SK-N-SH (cell line): ENCODE measurements around the gene MYH6. TPM values are rescaled to one million over a fixed set of nuclear protein-coding genes. Genes with fewer than 3 reads are reported as not detected.

Source experiments
- CTCF ChIA-PET: fragments of 300-600, 350-600 bp; formaldehyde crosslinking; extraction: SDS; loops from one replicate; lab custom pipeline; 2021; lab: Yijun Ruan, JAX
- POLR2A ChIA-PET: fragments of 350-600 bp; sonication (Branson Sonifier 250); formaldehyde crosslinking; extraction: SDS; loops from one replicate; lab custom pipeline; 2020; ENCODE audit warnings: antibody characterized with exemption, inconsistent platforms; lab: Yijun Ruan, JAX
- DNase-seq: peaks from one replicate; pipeline ENCODE4 v3.0.0; 2012
- H2AFZ ChIP-seq: fragments of 200-600 bp; sonication (generic); 2 replicates; pipeline ENCODE4 v1.8.1; 2016; ENCODE audit warnings: antibody characterized with exemption, mild to moderate bottlenecking, low read depth
- H3F3A ChIP-seq: fragments of 200-600 bp; sonication (generic); replicated peaks from 2 replicates; pipeline ENCODE3; 2016; ENCODE audit warnings: antibody characterized with exemption, mild to moderate bottlenecking; ENCODE audit not compliant: insufficient read depth
- H3K27ac ChIP-seq, 2 experiments: fragments of 200-500 bp in 1 of 2; fragments of 200-600 bp in 1 of 2; sonication (Bioruptor generic) in 1 of 2; sonication (generic), shearing (Covaris generic) in 1 of 2; 2 replicates each; pipeline versions ENCODE4 v1.5.1 to v1.6.1; 2014 to 2016; ENCODE audit warnings: low read depth in 2 of 2, inconsistent platforms in 1 of 2, low read length in 1 of 2, mild to moderate bottlenecking in 1 of 2, mixed read lengths in 1 of 2
- H3K27me3 ChIP-seq: fragments of 200-600 bp; sonication (generic), shearing (Covaris generic); 2 replicates; pipeline ENCODE4 v1.6.1; 2016; ENCODE audit warnings: mixed run types; ENCODE audit not compliant: insufficient read depth
- H3K36me3 ChIP-seq, 2 experiments: fragments of 200-500 bp in 1 of 2; fragments of 200-600 bp in 1 of 2; sonication (Bioruptor generic) in 1 of 2; sonication (generic) in 1 of 2; replicated peaks in 1 of 2; 2 replicates each; pipeline versions ENCODE3 to v1.5.1; 2014 to 2016; ENCODE audit warnings: low read length in 1 of 2, mild to moderate bottlenecking in 1 of 2; ENCODE audit not compliant: insufficient read depth in 2 of 2, control insufficient read depth in 1 of 2
- H3K4me1 ChIP-seq, 2 experiments: fragments of 200-500 bp in 1 of 2; fragments of 200-600 bp in 1 of 2; sonication (Bioruptor generic) in 1 of 2; sonication (generic), shearing (Covaris generic) in 1 of 2; 2 replicates each; pipeline versions ENCODE4 v1.5.1 to v1.6.1; 2014 to 2016; ENCODE audit warnings: low read depth in 1 of 2, low read length in 1 of 2, mixed run types in 1 of 2; ENCODE audit not compliant: insufficient read depth in 2 of 2, control insufficient read depth in 1 of 2
- H3K4me2 ChIP-seq: fragments of 200-600 bp; sonication (generic), shearing (Covaris generic); 2 replicates; pipeline ENCODE4 v1.6.1; 2017; ENCODE audit warnings: mixed run types
- H3K4me3 ChIP-seq, 2 experiments: fragments of 200-500 bp in 1 of 2; fragments of 200-600 bp in 1 of 2; sonication (Bioruptor generic) in 1 of 2; sonication (generic), shearing (Covaris generic) in 1 of 2; 2 replicates each; pipeline versions ENCODE4 v1.5.1 to v1.8.1; 2014 to 2016; ENCODE audit warnings: low read depth in 2 of 2, inconsistent platforms in 1 of 2, low read length in 1 of 2, mild to moderate bottlenecking in 1 of 2, mixed read lengths in 1 of 2, moderate library complexity in 1 of 2
- H3K79me2 ChIP-seq: fragments of 200-600 bp; sonication (generic); 2 replicates; pipeline ENCODE4 v1.8.1; 2017; ENCODE audit warnings: mild to moderate bottlenecking; ENCODE audit not compliant: insufficient read depth
- H3K9ac ChIP-seq: fragments of 200-600 bp; sonication (generic); 2 replicates; pipeline ENCODE4 v1.6.1; 2017; ENCODE audit warnings: mixed run types
- H3K9me2 ChIP-seq: fragments of 200-600 bp; sonication (generic); 2 replicates; pipeline ENCODE4 v1.6.1; 2017; ENCODE audit warnings: mixed run types
- H3K9me3 ChIP-seq: fragments of 200-600 bp; sonication (generic); 2 replicates; pipeline ENCODE4 v1.6.1; 2017; ENCODE audit warnings: mixed run types, mild to moderate bottlenecking, moderate library complexity
- H4K20me1 ChIP-seq: fragments of 200-600 bp; sonication (generic); 2 replicates; pipeline ENCODE4 v1.6.1; 2017; ENCODE audit warnings: mild to moderate bottlenecking, mixed run types; ENCODE audit not compliant: insufficient read depth
- CHD2 ChIP-seq: fragments of 150-350 bp; IDR thresholded peaks from 2 replicates; pipeline ENCODE4 v1.6.1; 2018; ENCODE audit warnings: low read length; ENCODE audit not compliant: partially characterized antibody
- ELF1 ChIP-seq: IDR thresholded peaks from 2 replicates; pipeline ENCODE4 v1.4.0; 2012
- EP300 ChIP-seq, 2 experiments: IDR thresholded peaks; 2 replicates each; pipeline versions ENCODE4 v1.4.0 to v1.6.1; 2012; ENCODE audit warnings: borderline replicate concordance in 1 of 2, low read depth in 1 of 2, low read length in 1 of 2
- EZH2phosphoT487 ChIP-seq: fragments of 200-600 bp; sonication (generic); IDR thresholded peaks from 2 replicates; pipeline ENCODE4 v1.6.1; 2017; ENCODE audit warnings: low read depth, mixed run types, mild to moderate bottlenecking, antibody characterized with exemption, moderate library complexity, borderline replicate concordance
- FOSL2 ChIP-seq: IDR thresholded peaks from 2 replicates; pipeline ENCODE4 v1.4.0; 2012; ENCODE audit warnings: low read depth, mild to moderate bottlenecking, moderate library complexity, borderline replicate concordance
- FOXJ3 ChIP-seq: sonication (generic); formaldehyde crosslinking; IDR thresholded peaks from 2 replicates; pipeline ENCODE4 v1.5.1; 2020; ENCODE audit warnings: mild to moderate bottlenecking, missing genetic modification reagents
- IRF3 ChIP-seq: fragments of 150-350 bp; IDR thresholded peaks from 2 replicates; pipeline ENCODE4 v1.6.1; 2016; ENCODE audit warnings: mild to moderate bottlenecking, low read depth, low read length
- JUND ChIP-seq: IDR thresholded peaks from 2 replicates; pipeline ENCODE4 v1.4.0; 2012
- NFIC ChIP-seq: IDR thresholded peaks from 2 replicates; pipeline ENCODE4 v1.4.0; 2012; ENCODE audit warnings: borderline replicate concordance
- RFX5 ChIP-seq: IDR thresholded peaks from 2 replicates; pipeline ENCODE4 v1.6.1; 2012; ENCODE audit warnings: mild to moderate bottlenecking, improper control_type of control experiment, low read length
- SIN3A ChIP-seq: IDR thresholded peaks from 2 replicates; pipeline ENCODE4 v1.6.1; 2012; ENCODE audit warnings: low read depth, mild to moderate bottlenecking, low read length, moderate library complexity, borderline replicate concordance
- TAF1 ChIP-seq: IDR thresholded peaks from 2 replicates; pipeline ENCODE4 v1.6.1; 2012; ENCODE audit warnings: low read depth, mild to moderate bottlenecking, low read length, moderate library complexity, borderline replicate concordance
- TCF12 ChIP-seq: IDR thresholded peaks from 2 replicates; pipeline ENCODE4 v1.4.0; 2012
- USF1 ChIP-seq: IDR thresholded peaks from 2 replicates; pipeline ENCODE4 v1.4.0; 2012; ENCODE audit warnings: low read depth, borderline replicate concordance
- YY1 ChIP-seq: IDR thresholded peaks from 2 replicates; pipeline ENCODE4 v1.4.0; 2012; ENCODE audit warnings: low read depth, mild to moderate bottlenecking
- WGBS: methylation state at CpG from one replicate; pipeline ENCODE4 v1.1.6; 2017; ENCODE audit warnings: low lambda C conversion rate; 5-methylcytosine and 5-hydroxymethylcytosine counted together
- polyA plus RNA-seq, 3 experiments: library from polyadenylated mRNA; depleted of rRNA; stranded (reverse); fragments of >200 nt; gene quantifications; 2 replicates each; pipeline ENCODE4 v1.2.3, GENCODE V29; 2012

MYH6 gene
- polyA plus RNA-seq, 1 of the 3 experiments (the other 2 are of a cell fraction): not detected

- H3K9me3 ChIP-seq: no peaks in the 10 kb centered on the region
- H3K4me1 ChIP-seq: no peaks in the 10 kb centered on the region
- WGBS: 15% methylated on average over 4 of the region's 4 CpGs
- TF ChIP-seq JUND (no peak), RFX5 (no peak), USF1 (no peak), YY1 (no peak), EP300 (IDR thresholded peaks at IDR 0.05; ENCODE audit: borderline replicate concordance in 1 of 2, low read depth in 1 of 2, low read length in 1 of 2) (no peak), TAF1 (no peak), FOSL2 (no peak), NFIC (no peak), FOXJ3 (CRISPR knock-in tag) (no peak), EZH2phosphoT487 (no peak), CHD2 (no peak), IRF3 (no peak), TCF12 (no peak), SIN3A (no peak)
- no peaks in the 10 kb centered on the region for H3K9me2 ChIP-seq
- no peaks in the 10 kb centered on the region for H3F3A ChIP-seq
- H4K20me1 ChIP-seq: no peaks in the 10 kb centered on the region
- H3K27ac ChIP-seq: no peak overlapping the region
- ChIA-PET CTCF (interaction anchor here (1.0 to 1.5 kb wide), 2 partner anchors 25 to 32 kb away, joined by 3 to 4 read pairs; no protein-coding TSS in a partner anchor), POLR2A (no interaction called here)
- H3K4me3 ChIP-seq: no peak overlapping the region
- H3K27me3 ChIP-seq: peaks cover 14% of the 10 kb centered on the region
- H3K79me2 ChIP-seq: no peaks in the 10 kb centered on the region
- no peak overlapping the region for H3K4me2 ChIP-seq
- H2AFZ ChIP-seq: no peak overlapping the region
- H3K36me3 ChIP-seq: no peaks in the 10 kb centered on the region
- DNase-seq: no peak
- no peak overlapping the region for H3K9ac ChIP-seq
These were observed 37.7 kb upstream of the MYH6 start for GRCh38 chr14:23445773-23446172.

GRCh38 chr14:23444314-23444713 is 36.2 kb upstream of the MYH6 start:
- H3K4me2 ChIP-seq: no peak overlapping the region
- H3K4me3 ChIP-seq: no peak overlapping the region
- H2AFZ ChIP-seq: no peak overlapping the region
- H3K9me3 ChIP-seq: no peaks in the 10 kb centered on the region
- WGBS: 3% methylated on average over 1 of the region's 1 CpG
- H3K36me3 ChIP-seq: no peaks in the 10 kb centered on the region
- no peaks in the 10 kb centered on the region for H3K4me1 ChIP-seq
- ChIA-PET CTCF (interaction anchor here (1.4 to 1.5 kb wide), 2 partner anchors 33 to 65 kb away, joined by 4 to 6 read pairs; no protein-coding TSS in a partner anchor), POLR2A (interaction anchor here (1.5 kb wide), 1 partner anchor 10 kb away, joined by 3 read pairs; no protein-coding TSS in a partner anchor)
- H3K27ac ChIP-seq: no peak overlapping the region
- no peak overlapping the region for H3K9ac ChIP-seq
- no peaks in the 10 kb centered on the region for H3K9me2 ChIP-seq
- H3K27me3 ChIP-seq: peaks cover 23% of the 10 kb centered on the region
- TF ChIP-seq ELF1: no peak
- TF ChIP-seq EP300 (IDR thresholded peaks at IDR 0.05; ENCODE audit: borderline replicate concordance in 1 of 2, low read depth in 1 of 2, low read length in 1 of 2): no peak
- H3F3A ChIP-seq: no peaks in the 10 kb centered on the region
- no peaks in the 10 kb centered on the region for H3K79me2 ChIP-seq
- no peaks in the 10 kb centered on the region for H4K20me1 ChIP-seq
- DNase-seq: no peak
